ENCODE measurements around the gene CCDC54.

DNA sequence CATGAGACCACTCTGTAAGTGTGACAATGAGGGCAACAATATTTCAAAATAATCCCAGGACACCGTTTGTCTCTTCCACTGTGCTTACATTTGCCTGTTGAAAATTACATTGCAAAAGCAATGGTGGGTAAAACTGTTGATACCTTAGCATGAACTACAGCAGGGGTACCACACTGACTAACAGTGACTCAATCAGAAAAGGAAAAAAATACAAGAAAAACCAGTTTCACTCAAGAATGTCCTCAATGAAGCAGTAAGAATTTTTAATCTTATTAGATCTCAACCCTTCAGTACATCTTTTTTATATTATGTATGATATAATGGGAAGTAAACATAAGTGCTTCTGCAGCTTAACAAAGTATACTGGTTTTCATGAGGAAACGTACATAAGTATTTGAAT, 1.6 kb upstream of the CCDC54 start:
- TF ChIP-seq, protein P1, sequence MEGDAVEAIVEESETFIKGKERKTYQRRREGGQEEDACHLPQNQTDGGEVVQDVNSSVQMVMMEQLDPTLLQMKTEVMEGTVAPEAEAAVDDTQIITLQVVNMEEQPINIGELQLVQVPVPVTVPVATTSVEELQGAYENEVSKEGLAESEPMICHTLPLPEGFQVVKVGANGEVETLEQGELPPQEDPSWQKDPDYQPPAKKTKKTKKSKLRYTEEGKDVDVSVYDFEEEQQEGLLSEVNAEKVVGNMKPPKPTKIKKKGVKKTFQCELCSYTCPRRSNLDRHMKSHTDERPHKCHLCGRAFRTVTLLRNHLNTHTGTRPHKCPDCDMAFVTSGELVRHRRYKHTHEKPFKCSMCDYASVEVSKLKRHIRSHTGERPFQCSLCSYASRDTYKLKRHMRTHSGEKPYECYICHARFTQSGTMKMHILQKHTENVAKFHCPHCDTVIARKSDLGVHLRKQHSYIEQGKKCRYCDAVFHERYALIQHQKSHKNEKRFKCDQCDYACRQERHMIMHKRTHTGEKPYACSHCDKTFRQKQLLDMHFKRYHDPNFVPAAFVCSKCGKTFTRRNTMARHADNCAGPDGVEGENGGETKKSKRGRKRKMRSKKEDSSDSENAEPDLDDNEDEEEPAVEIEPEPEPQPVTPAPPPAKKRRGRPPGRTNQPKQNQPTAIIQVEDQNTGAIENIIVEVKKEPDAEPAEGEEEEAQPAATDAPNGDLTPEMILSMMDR (IDR thresholded peaks at IDR 0.05) = no peak
- TF ChIP-seq POLR2A (IDR thresholded peaks at IDR 0.05) (no peak), EP300 (IDR thresholded peaks at IDR 0.05) (no peak)

Data from sigmoid colon (tissue), 4 donors.